Diencephalon (tissue), 1 donor: ENCODE data around the gene ANKRD29. TPM values are rescaled to one million over a fixed set of nuclear protein-coding genes. Genes with fewer than 3 reads are reported as not detected.

Experiments used
- small RNA-seq: library from RNA; depleted of rRNA; stranded (forward); fragments of <200 nt; gene quantifications from one replicate; pipeline ENCODE3, GENCODE V24; 2014
- total RNA-seq: library from RNA; depleted of rRNA; stranded (reverse); fragments of >200 nt; gene quantifications from one replicate; pipeline ENCODE4 v1.2.3, GENCODE V29; 2014

ANKRD29 gene
- 11.3 TPM for total RNA-seq

GRCh38 chr18:23662309-23663263, at the start of gene ANKRD29:
Gene ANKRD29, minus strand, starts transcription at chr18:23662911. Its CDS starts 181 bp downstream, at chr18:23662730.

GRCh38 chr18:23689031-23689615, 26.4 kb upstream of the ANKRD29 start, which contains the start of gene LAMA3:
Gene LAMA3, plus strand, starts transcription at chr18:23689453. Its CDS starts 231 bp downstream, at chr18:23689684.

GRCh38 chr18:23586249-23587196, 76.2 kb downstream of the ANKRD29 start, which contains the start of gene NPC1:
Gene NPC1, minus strand, starts transcription at chr18:23586506. Its CDS starts 163 bp downstream, at chr18:23586343.

Small RNA genes lying within 50 kb of the gene (small RNA-seq; reads per million reads assigned to genes)
- not detected for gene RF00019

Other genes starting within 250 kb of the ANKRD29 start
- gene RIOK3, start 209.6 kb downstream of the ANKRD29 start, total RNA-seq, result 79.8 TPM
- 29.8 TPM for gene RMC1, start 159.4 kb downstream of the ANKRD29 start, total RNA-seq
- 33.9 TPM for gene NPC1, start 76.4 kb downstream of the ANKRD29 start, total RNA-seq
- 3.7 TPM for gene LAMA3, start 26.5 kb upstream of the ANKRD29 start, total RNA-seq